Neural progenitor cell (in vitro differentiated cells): ENCODE data around the gene KRT3.

ENCODE experiments used
- CTCF ChIP-seq: fragments of 200-600 bp; sonication (generic); IDR thresholded peaks from 2 replicates; pipeline ENCODE4 v1.5.1; 2017; ENCODE audit warnings: antibody characterized with exemption, mild to moderate bottlenecking
- EZH2phosphoT487 ChIP-seq: fragments of 200-600 bp; sonication (generic); IDR thresholded peaks from 2 replicates; pipeline ENCODE4 v1.6.1; 2017; ENCODE audit warnings: antibody characterized with exemption

GRCh38 chr12:52839436-52840105 is 43.7 kb upstream of the KRT3 start:
- TF ChIP-seq CTCF (no peak), EZH2phosphoT487 (no peak)
